Gastroesophageal sphincter (tissue), 3 donors: Measurements from ENCODE around the gene CXCL1.

Source experiments
- EP300 ChIP-seq: sonication (generic); formaldehyde crosslinking; IDR thresholded peaks from one replicate; pipeline ENCODE4 v1.6.1; 2017; ENCODE audit warnings: antibody characterized with exemption, mild to moderate bottlenecking
- POLR2A ChIP-seq, 2 donors: fragments of 450-650 bp; IDR thresholded peaks; one replicate each; pipeline ENCODE4 v1.6.1; 2017; ENCODE audit warnings: antibody characterized with exemption in 2 of 2, mild to moderate bottlenecking in 2 of 2, moderate library complexity in 1 of 2
- POLR2AphosphoS5 ChIP-seq: sonication (generic); formaldehyde crosslinking; IDR thresholded peaks from one replicate; pipeline ENCODE4 v1.6.1; 2017; ENCODE audit warnings: antibody characterized with exemption
- TF ChIP-seq, protein P1 (sequence below), 4 experiments: fragments of 200-600 bp in 2 of 4; fragments of 450-650 bp in 2 of 4; sonication (generic) in 1 of 4; IDR thresholded peaks; one replicate each; pipeline ENCODE4 v1.5.1; 2017 to 2019; ENCODE audit warnings: antibody characterized with exemption in 4 of 4, mild to moderate bottlenecking in 2 of 4, moderate library complexity in 2 of 4

DNA sequence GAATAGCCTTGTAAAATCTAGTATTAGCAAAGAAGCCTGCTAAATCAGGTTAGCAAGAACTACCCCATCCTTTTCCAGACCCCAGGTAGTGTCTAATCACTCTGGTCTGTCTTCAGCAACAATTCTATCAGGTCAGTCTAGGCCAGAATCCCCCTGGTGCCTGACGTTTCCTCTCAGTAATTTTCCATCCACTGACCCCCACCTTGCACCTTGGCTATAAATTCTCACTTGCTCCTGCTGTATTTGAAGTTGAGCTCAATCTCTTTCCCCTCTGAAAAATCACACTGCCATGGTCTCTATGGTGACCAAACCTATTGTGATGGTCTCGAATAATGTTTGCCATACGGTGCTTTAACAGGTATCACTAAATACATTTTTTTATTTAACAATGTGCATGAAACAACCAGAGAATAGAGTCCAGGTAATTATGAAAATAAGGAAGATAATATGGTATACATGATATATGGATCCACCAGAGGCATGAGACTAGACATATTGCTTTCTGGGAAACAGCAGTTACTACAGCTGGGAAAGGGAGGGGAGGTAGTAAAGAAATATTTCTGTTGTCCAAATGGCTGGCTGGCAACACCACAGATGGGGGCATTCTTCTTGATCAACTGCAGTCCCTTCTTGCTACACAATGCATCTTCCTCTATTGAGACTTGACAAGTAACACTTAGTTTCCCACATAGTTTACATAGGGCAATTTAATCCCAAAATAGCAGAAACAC lies 33.8 kb downstream of the CXCL1 start:
- TF ChIP-seq POLR2A (IDR thresholded peaks at IDR 0.05) (no peak), POLR2AphosphoS5 (no peak), EP300 (no peak)
- TF ChIP-seq, protein P1, sequence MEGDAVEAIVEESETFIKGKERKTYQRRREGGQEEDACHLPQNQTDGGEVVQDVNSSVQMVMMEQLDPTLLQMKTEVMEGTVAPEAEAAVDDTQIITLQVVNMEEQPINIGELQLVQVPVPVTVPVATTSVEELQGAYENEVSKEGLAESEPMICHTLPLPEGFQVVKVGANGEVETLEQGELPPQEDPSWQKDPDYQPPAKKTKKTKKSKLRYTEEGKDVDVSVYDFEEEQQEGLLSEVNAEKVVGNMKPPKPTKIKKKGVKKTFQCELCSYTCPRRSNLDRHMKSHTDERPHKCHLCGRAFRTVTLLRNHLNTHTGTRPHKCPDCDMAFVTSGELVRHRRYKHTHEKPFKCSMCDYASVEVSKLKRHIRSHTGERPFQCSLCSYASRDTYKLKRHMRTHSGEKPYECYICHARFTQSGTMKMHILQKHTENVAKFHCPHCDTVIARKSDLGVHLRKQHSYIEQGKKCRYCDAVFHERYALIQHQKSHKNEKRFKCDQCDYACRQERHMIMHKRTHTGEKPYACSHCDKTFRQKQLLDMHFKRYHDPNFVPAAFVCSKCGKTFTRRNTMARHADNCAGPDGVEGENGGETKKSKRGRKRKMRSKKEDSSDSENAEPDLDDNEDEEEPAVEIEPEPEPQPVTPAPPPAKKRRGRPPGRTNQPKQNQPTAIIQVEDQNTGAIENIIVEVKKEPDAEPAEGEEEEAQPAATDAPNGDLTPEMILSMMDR (IDR thresholded peaks at IDR 0.05) = no peak
